ENCODE data around the gene IMPA2. TPM values are rescaled to one million over a fixed set of nuclear protein-coding genes. Genes with fewer than 3 reads are reported as not detected.

The IMPA2 gene
- 53.9 TPM for polyA plus RNA-seq (2013)

DNA sequence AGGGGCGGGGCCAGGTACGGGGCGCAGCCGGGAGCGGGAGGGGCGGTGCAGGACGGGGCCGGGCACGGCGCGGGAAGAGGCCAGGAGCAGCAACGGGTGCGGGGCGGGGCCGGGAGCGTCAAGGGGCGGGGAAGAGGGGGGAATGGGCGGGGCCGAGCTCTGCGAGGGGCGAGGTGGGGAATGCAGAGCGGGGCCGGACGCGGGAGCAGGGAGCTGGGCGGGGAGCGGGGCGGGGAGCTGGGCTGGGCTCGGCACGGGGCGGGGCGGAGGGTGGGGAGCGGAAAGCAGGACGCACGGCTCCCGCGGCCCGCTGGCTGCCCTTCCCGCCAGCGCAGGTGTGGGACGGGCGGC lies at the start of gene IMPA2:
Gene IMPA2, plus strand, starts transcription at position 316 of the 351 bp plus-strand sequence. CDS start 163 bp downstream, outside the sequence.
- peaks cover 0 to 12% (median 0%) of the 10 kb centered on the region in 4 experiments for H3K36me3 ChIP-seq (ENCODE audit: control insufficient read depth in 4 of 4, insufficient read depth in 4 of 4, low read length in 3 of 4)
- WGBS (ENCODE audit: insufficient coverage) = 0% methylated on average over 30 of the region's 42 CpGs
- CTCF ChIA-PET = interaction anchor here (0.9 to 5.7 kb wide), 7 partner anchors 11 to 43 kb away, joined by 3 to 37 read pairs (median 4); no protein-coding TSS in a partner anchor
- POLR2A ChIA-PET = interaction anchor here (1.8 kb wide), 1 partner anchor 34 kb away, joined by 8 read pairs; no protein-coding TSS in a partner anchor
- peaks cover 10 to 50% (median 38%) of the 10 kb centered on the region in 4 experiments for H3K4me1 ChIP-seq (ENCODE audit: control extremely low read depth in 1 of 4, control insufficient read depth in 4 of 4, insufficient read depth in 4 of 4, low read length in 3 of 4)
- H3K9me3 ChIP-seq (ENCODE audit: control extremely low read depth in 1 of 5, control insufficient read depth in 4 of 5, insufficient read depth in 2 of 5, low read depth in 1 of 5, low read length in 4 of 5) = no peaks in the 10 kb centered on the region
- H3K27ac ChIP-seq (ENCODE audit: insufficient read depth in 1 of 2, low read depth in 1 of 2, low read length in 2 of 2, poor library complexity in 1 of 2, severe bottlenecking in 2 of 2) = peak within 1 kb of the TSS in 1 of 2 experiments; percentile 68
- no peaks in the 10 kb centered on the region for H3K27me3 ChIP-seq (replicated peaks in 2 of 5; ENCODE audit: control insufficient read depth in 4 of 5, insufficient read depth in 5 of 5, low read length in 4 of 5)
- no peak for DNase-seq
- peak within 1 kb of the TSS; percentile 79 to 92 (median 82) for H3K4me3 ChIP-seq (ENCODE audit: control insufficient read depth in 1 of 7, extremely low read depth in 1 of 7, insufficient read depth in 4 of 7, low read depth in 2 of 7, low read length in 6 of 7)

GRCh38 chr18:11932393-11932792 lies 48.9 kb upstream of the IMPA2 start:
- CTCF ChIA-PET = interaction anchor here (1.2 to 22.6 kb wide), 3 partner anchors 8 to 64 kb away, joined by 3 to 667 read pairs (median 5); no protein-coding TSS in a partner anchor

GRCh38 chr18:11937874-11938478 lies 43.3 kb upstream of the IMPA2 start:
- peaks cover 0 to 2% (median 0%) of the 10 kb centered on the region in 4 experiments for H3K4me1 ChIP-seq (ENCODE audit: control extremely low read depth in 1 of 4, control insufficient read depth in 4 of 4, insufficient read depth in 4 of 4, low read length in 3 of 4)
- 10% methylated on average over 2 of the region's 4 CpGs for WGBS (ENCODE audit: insufficient coverage)
- H3K27me3 ChIP-seq (replicated peaks in 2 of 5; ENCODE audit: control insufficient read depth in 4 of 5, insufficient read depth in 5 of 5, low read length in 4 of 5) = no peaks in the 10 kb centered on the region
- H3K9me3 ChIP-seq (ENCODE audit: control extremely low read depth in 1 of 5, control insufficient read depth in 4 of 5, insufficient read depth in 2 of 5, low read depth in 1 of 5, low read length in 4 of 5) = no peaks in the 10 kb centered on the region
- peak overlapping the region in 1 of 7 experiments; percentile 16 for H3K4me3 ChIP-seq (ENCODE audit: control insufficient read depth in 1 of 7, extremely low read depth in 1 of 7, insufficient read depth in 4 of 7, low read depth in 2 of 7, low read length in 6 of 7)
- H3K36me3 ChIP-seq (ENCODE audit: control insufficient read depth in 4 of 4, insufficient read depth in 4 of 4, low read length in 3 of 4) = no peaks in the 10 kb centered on the region
- ChIA-PET CTCF (interaction anchor here (0.7 to 22.6 kb wide), 29 partner anchors 9 to 205 kb away, joined by 3 to 667 read pairs (median 5); partner anchors contain the start of gene IMPA2), POLR2A (no interaction called here)
- peak; percentile 69 to 80 (median 74) for DNase-seq
- H3K27ac ChIP-seq (ENCODE audit: insufficient read depth in 1 of 2, low read depth in 1 of 2, low read length in 2 of 2, poor library complexity in 1 of 2, severe bottlenecking in 2 of 2) = no peak overlapping the region

More at GRCh38 chr18:11932393-11932792, 48.9 kb upstream of the IMPA2 start:
- H3K4me3 ChIP-seq (ENCODE audit: control insufficient read depth in 1 of 7, extremely low read depth in 1 of 7, insufficient read depth in 4 of 7, low read depth in 2 of 7, low read length in 6 of 7) = no peak overlapping the region
- no peak for DNase-seq
- H3K36me3 ChIP-seq (ENCODE audit: control insufficient read depth in 4 of 4, insufficient read depth in 4 of 4, low read length in 3 of 4) = no peaks in the 10 kb centered on the region
- H3K4me1 ChIP-seq (ENCODE audit: control extremely low read depth in 1 of 4, control insufficient read depth in 4 of 4, insufficient read depth in 4 of 4, low read length in 3 of 4) = no peaks in the 10 kb centered on the region
- POLR2A ChIA-PET = no interaction called here
- no peaks in the 10 kb centered on the region for H3K27me3 ChIP-seq (replicated peaks in 2 of 5; ENCODE audit: control insufficient read depth in 4 of 5, insufficient read depth in 5 of 5, low read length in 4 of 5)
- no peak overlapping the region for H3K27ac ChIP-seq (ENCODE audit: insufficient read depth in 1 of 2, low read depth in 1 of 2, low read length in 2 of 2, poor library complexity in 1 of 2, severe bottlenecking in 2 of 2)
- H3K9me3 ChIP-seq (ENCODE audit: control extremely low read depth in 1 of 5, control insufficient read depth in 4 of 5, insufficient read depth in 2 of 5, low read depth in 1 of 5, low read length in 4 of 5) = no peaks in the 10 kb centered on the region
- 91% methylated on average over 14 of the region's 14 CpGs for WGBS (ENCODE audit: insufficient coverage)

GRCh38 chr18:11940956-11941355 lies 40.4 kb upstream of the IMPA2 start:
- POLR2A ChIA-PET = no interaction called here
- no peak overlapping the region for H3K27ac ChIP-seq (ENCODE audit: insufficient read depth in 1 of 2, low read depth in 1 of 2, low read length in 2 of 2, poor library complexity in 1 of 2, severe bottlenecking in 2 of 2)
- WGBS (ENCODE audit: insufficient coverage) = no CpG with 5 or more reads among the region's 2 CpGs
- CTCF ChIA-PET = interaction anchor here (1.1 to 22.6 kb wide), 4 partner anchors 17 to 98 kb away, joined by 3 to 667 read pairs (median 23); partner anchors contain the start of gene IMPA2
- H3K27me3 ChIP-seq (replicated peaks in 2 of 5; ENCODE audit: control insufficient read depth in 4 of 5, insufficient read depth in 5 of 5, low read length in 4 of 5) = no peaks in the 10 kb centered on the region
- DNase-seq = no peak
- no peaks in the 10 kb centered on the region for H3K9me3 ChIP-seq (ENCODE audit: control extremely low read depth in 1 of 5, control insufficient read depth in 4 of 5, insufficient read depth in 2 of 5, low read depth in 1 of 5, low read length in 4 of 5)
- no peak overlapping the region for H3K4me3 ChIP-seq (ENCODE audit: control insufficient read depth in 1 of 7, extremely low read depth in 1 of 7, insufficient read depth in 4 of 7, low read depth in 2 of 7, low read length in 6 of 7)
- H3K4me1 ChIP-seq (ENCODE audit: control extremely low read depth in 1 of 4, control insufficient read depth in 4 of 4, insufficient read depth in 4 of 4, low read length in 3 of 4) = peaks cover 0 to 8% (median 1%) of the 10 kb centered on the region in 4 experiments
- no peaks in the 10 kb centered on the region for H3K36me3 ChIP-seq (ENCODE audit: control insufficient read depth in 4 of 4, insufficient read depth in 4 of 4, low read length in 3 of 4)

DNA sequence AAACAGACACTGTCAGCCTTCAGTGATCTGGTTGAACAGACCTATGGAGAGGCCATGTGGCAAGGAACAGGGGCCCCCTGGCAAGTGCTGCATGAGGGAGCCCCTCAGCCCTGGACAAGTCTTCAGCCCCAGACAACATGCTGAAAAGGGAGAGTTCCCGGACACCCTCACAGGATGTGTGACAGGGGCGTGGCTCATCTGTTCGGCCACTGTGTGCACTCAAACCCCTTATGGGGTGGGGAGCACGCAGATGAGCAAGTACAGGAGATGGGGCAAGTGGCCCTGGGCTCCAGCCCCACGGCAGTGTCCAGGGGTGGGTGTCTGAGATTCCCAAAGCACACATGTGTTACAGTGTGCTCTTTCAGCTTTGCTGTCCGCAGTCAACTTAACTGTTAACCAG lies 37.8 kb upstream of the IMPA2 start:
- CTCF ChIA-PET = interaction anchor here (22.6 kb wide), 1 partner anchor 53 kb away, joined by 667 read pairs; no protein-coding TSS in a partner anchor
- POLR2A ChIA-PET = no interaction called here
- Histone ChIP-seq H3K9me3 (ENCODE audit: control extremely low read depth in 1 of 5, control insufficient read depth in 4 of 5, insufficient read depth in 2 of 5, low read depth in 1 of 5, low read length in 4 of 5) (no peaks in the 10 kb centered on the region), H3K27me3 (replicated peaks in 2 of 5; ENCODE audit: control insufficient read depth in 4 of 5, insufficient read depth in 5 of 5, low read length in 4 of 5) (no peaks in the 10 kb centered on the region), H3K27ac (ENCODE audit: insufficient read depth in 1 of 2, low read depth in 1 of 2, low read length in 2 of 2, poor library complexity in 1 of 2, severe bottlenecking in 2 of 2) (no peak overlapping the region), H3K4me3 (ENCODE audit: control insufficient read depth in 1 of 7, extremely low read depth in 1 of 7, insufficient read depth in 4 of 7, low read depth in 2 of 7, low read length in 6 of 7) (no peak overlapping the region), H3K4me1 (ENCODE audit: control extremely low read depth in 1 of 4, control insufficient read depth in 4 of 4, insufficient read depth in 4 of 4, low read length in 3 of 4) (peaks cover 4 to 29% (median 21%) of the 10 kb centered on the region in 4 experiments), H3K36me3 (ENCODE audit: control insufficient read depth in 4 of 4, insufficient read depth in 4 of 4, low read length in 3 of 4) (no peaks in the 10 kb centered on the region)
- DNase-seq = no peak
- WGBS (ENCODE audit: insufficient coverage) = 75% methylated on average over 4 of the region's 6 CpGs

DNA sequence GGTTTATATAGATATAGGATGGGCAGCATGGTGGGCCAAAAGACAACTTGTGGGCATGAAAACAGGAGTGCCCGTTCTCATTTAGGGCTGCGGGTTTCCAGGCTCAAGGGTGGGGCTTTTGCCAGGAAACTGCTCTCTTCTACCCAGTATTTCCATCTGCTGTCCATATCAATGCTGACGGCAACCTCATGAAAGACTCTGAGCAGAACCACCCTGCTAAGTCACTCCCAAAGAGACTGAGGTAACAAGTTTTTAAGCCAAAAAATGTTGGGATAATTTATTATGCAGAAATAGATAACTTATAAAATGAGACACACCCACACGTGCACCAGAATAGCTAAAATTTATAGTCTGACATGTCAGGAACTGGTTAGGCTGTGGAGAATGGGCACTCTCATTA lies 37.1 kb upstream of the IMPA2 start:
- no peak overlapping the region for H3K27ac ChIP-seq (ENCODE audit: insufficient read depth in 1 of 2, low read depth in 1 of 2, low read length in 2 of 2, poor library complexity in 1 of 2, severe bottlenecking in 2 of 2)
- H3K4me1 ChIP-seq (ENCODE audit: control extremely low read depth in 1 of 4, control insufficient read depth in 4 of 4, insufficient read depth in 4 of 4, low read length in 3 of 4) = peaks cover 4 to 33% (median 21%) of the 10 kb centered on the region in 4 experiments
- H3K4me3 ChIP-seq (ENCODE audit: control insufficient read depth in 1 of 7, extremely low read depth in 1 of 7, insufficient read depth in 4 of 7, low read depth in 2 of 7, low read length in 6 of 7) = no peak overlapping the region
- ChIA-PET POLR2A (interaction anchor here (0.5 kb wide), 1 partner anchor 104 kb away, joined by 8 read pairs; no protein-coding TSS in a partner anchor), CTCF (interaction anchor here (0.9 to 22.6 kb wide), 3 partner anchors 17 to 95 kb away, joined by 3 to 667 read pairs (median 7); no protein-coding TSS in a partner anchor)
- no peaks in the 10 kb centered on the region for H3K36me3 ChIP-seq (ENCODE audit: control insufficient read depth in 4 of 4, insufficient read depth in 4 of 4, low read length in 3 of 4)
- H3K27me3 ChIP-seq (replicated peaks in 2 of 5; ENCODE audit: control insufficient read depth in 4 of 5, insufficient read depth in 5 of 5, low read length in 4 of 5) = no peaks in the 10 kb centered on the region
- no peaks in the 10 kb centered on the region for H3K9me3 ChIP-seq (ENCODE audit: control extremely low read depth in 1 of 5, control insufficient read depth in 4 of 5, insufficient read depth in 2 of 5, low read depth in 1 of 5, low read length in 4 of 5)
- WGBS (ENCODE audit: insufficient coverage) = 79% methylated on average over 3 of the region's 4 CpGs
- DNase-seq = no peak

GRCh38 chr18:11944786-11945185 lies 36.5 kb upstream of the IMPA2 start:
- peaks cover 4 to 33% (median 21%) of the 10 kb centered on the region in 4 experiments for H3K4me1 ChIP-seq (ENCODE audit: control extremely low read depth in 1 of 4, control insufficient read depth in 4 of 4, insufficient read depth in 4 of 4, low read length in 3 of 4)
- H3K4me3 ChIP-seq (ENCODE audit: control insufficient read depth in 1 of 7, extremely low read depth in 1 of 7, insufficient read depth in 4 of 7, low read depth in 2 of 7, low read length in 6 of 7) = no peak overlapping the region
- ChIA-PET POLR2A (no interaction called here), CTCF (interaction anchor here (0.9 to 22.6 kb wide), 3 partner anchors 17 to 94 kb away, joined by 3 to 667 read pairs (median 7); no protein-coding TSS in a partner anchor)
- no peak overlapping the region for H3K27ac ChIP-seq (ENCODE audit: insufficient read depth in 1 of 2, low read depth in 1 of 2, low read length in 2 of 2, poor library complexity in 1 of 2, severe bottlenecking in 2 of 2)
- no peaks in the 10 kb centered on the region for H3K27me3 ChIP-seq (replicated peaks in 2 of 5; ENCODE audit: control insufficient read depth in 4 of 5, insufficient read depth in 5 of 5, low read length in 4 of 5)
- 91% methylated on average over 4 of the region's 5 CpGs for WGBS (ENCODE audit: insufficient coverage)
- no peak for DNase-seq
- H3K36me3 ChIP-seq (ENCODE audit: control insufficient read depth in 4 of 4, insufficient read depth in 4 of 4, low read length in 3 of 4) = no peaks in the 10 kb centered on the region
- no peaks in the 10 kb centered on the region for H3K9me3 ChIP-seq (ENCODE audit: control extremely low read depth in 1 of 5, control insufficient read depth in 4 of 5, insufficient read depth in 2 of 5, low read depth in 1 of 5, low read length in 4 of 5)

Measured in common myeloid progenitor, CD34-positive (primary cell).